Measurements from ENCODE around the gene FBXO4.

- TF ChIP-seq CTCF (IDR thresholded peaks at IDR 0.05; ENCODE audit: borderline replicate concordance, extremely low read depth, low read length, poor library complexity, severe bottlenecking), result no peak
- no peak for TF ChIP-seq EZH2 (IDR thresholded peaks at IDR 0.05; ENCODE audit: borderline replicate concordance, low read depth, low read length, severe bottlenecking)
Measured at GRCh38 chr5:41908374-41909079, 16.6 kb upstream of the FBXO4 start.
